ENCODE data around the gene FOXD1.
A peak's percentile ranks its signal among the peaks of the same experiment; 100 is the strongest.
"Not testable (repeated sequence)": the region's sequence is repeated elsewhere in the genome, so short reads cannot be mapped to it uniquely, and the experiment has no call there.

FOXD1 gene

GRCh38 chr5:73460133-73460532 is 11.6 kb upstream of the FOXD1 start:
- no peak for DNase-seq

- DNase-seq: no peak
Measured at GRCh38 chr5:73459366-73459765, 10.8 kb upstream of the FOXD1 start.

- DNase-seq: not testable (repeated sequence)
Measured at GRCh38 chr5:73456462-73456861, 7.9 kb upstream of the FOXD1 start.

- DNase-seq: peak; percentile 43
Measured at GRCh38 chr5:73454379-73455036, 5.9 kb upstream of the FOXD1 start.

- DNase-seq: no peak
Measured at GRCh38 chr5:73452215-73452614, 3.6 kb upstream of the FOXD1 start.

GRCh38 chr5:73451224-73452130 is 2.9 kb upstream of the FOXD1 start:
- DNase-seq: peak; percentile 20

- no peak for DNase-seq
Measured at GRCh38 chr5:73450672-73451223, 2.2 kb upstream of the FOXD1 start.

- DNase-seq: no peak
Measured at GRCh38 chr5:73450137-73450536, 1.6 kb upstream of the FOXD1 start.

GRCh38 chr5:73447530-73448462 is 781 bp downstream of the FOXD1 start:
- peak; percentile 26 for DNase-seq

GRCh38 chr5:73446631-73447529 is 1.7 kb downstream of the FOXD1 start:
- peak; percentile 34 for DNase-seq

GRCh38 chr5:73445665-73446630 is 2.6 kb downstream of the FOXD1 start:
- DNase-seq: no peak

- peak; percentile 58 for DNase-seq
Measured at GRCh38 chr5:73444499-73445438, 3.8 kb downstream of the FOXD1 start.

GRCh38 chr5:73443829-73444498 is 4.6 kb downstream of the FOXD1 start:
- DNase-seq: peak; percentile 73

GRCh38 chr5:73442996-73443627 is 5.5 kb downstream of the FOXD1 start:
- no peak for DNase-seq

- DNase-seq: no peak
Measured at GRCh38 chr5:73442231-73442811, 6.3 kb downstream of the FOXD1 start.

- DNase-seq: no peak
Measured at GRCh38 chr5:73441378-73441777, 7.2 kb downstream of the FOXD1 start.

GRCh38 chr5:73440262-73440661 is 8.3 kb downstream of the FOXD1 start:
- no peak for DNase-seq
